CD4-positive, CD25-positive, alpha-beta regulatory T cell (primary cell): ENCODE measurements around the gene GRN. TPM values are rescaled to one million over a fixed set of nuclear protein-coding genes. Genes with fewer than 3 reads are reported as not detected.

Experiments
- ATAC-seq, 2 donors: fragments of 150-1000 bp; cut with Tn5 transposase; one replicate each; pipeline ENCODE4 v1.10.0; 2021; ENCODE audit warnings: low read depth in 2 of 2, moderate number of reproducible peaks in 2 of 2, moderate library complexity in 1 of 2
- DNase-seq, 3 donors: peaks; one replicate each; pipeline versions ENCODE4 v3.0.0 to v3.0.0-alpha.2; 2012 to 2022; ENCODE audit warnings: mixed read lengths in 1 of 3
- H3K27ac ChIP-seq: one replicate; pipeline ENCODE4 v1.7.0; 2013; ENCODE audit warnings: mild to moderate bottlenecking, low read length; ENCODE audit not compliant: insufficient read depth, poor library complexity, severe bottlenecking
- H3K27me3 ChIP-seq: one replicate; pipeline ENCODE4 v1.7.0; 2013; ENCODE audit warnings: low read length; ENCODE audit not compliant: control insufficient read depth, insufficient read depth
- H3K36me3 ChIP-seq: one replicate; pipeline ENCODE4 v1.7.0; 2013; ENCODE audit warnings: mild to moderate bottlenecking, low read length, moderate library complexity; ENCODE audit not compliant: control insufficient read depth, insufficient read depth
- H3K4me1 ChIP-seq: 2 replicates; pipeline ENCODE4 v1.7.0; 2013; ENCODE audit warnings: mild to moderate bottlenecking, low read length; ENCODE audit not compliant: insufficient read depth, control insufficient read depth, poor library complexity, severe bottlenecking
- H3K4me3 ChIP-seq: one replicate; pipeline ENCODE4 v1.7.0; 2013; ENCODE audit warnings: low read depth, mild to moderate bottlenecking, low read length, moderate library complexity
- H3K9me3 ChIP-seq, 2 experiments: 1 replicate in 1 of 2; 2 replicates in 1 of 2; pipeline ENCODE4 v1.7.0; 2013; ENCODE audit warnings: low read length in 2 of 2, mild to moderate bottlenecking in 1 of 2, moderate library complexity in 1 of 2; ENCODE audit not compliant: control insufficient read depth in 2 of 2
- H3K27ac Mint-ChIP-seq, 3 donors: one replicate each; pipeline ENCODE4 v1.8.0; 2020 to 2022; ENCODE audit warnings: mild to moderate bottlenecking in 3 of 3, mixed read lengths in 3 of 3, moderate library complexity in 2 of 3
- H3K27me3 Mint-ChIP-seq: one replicate; pipeline ENCODE4 v1.8.0; 2022; ENCODE audit warnings: mild to moderate bottlenecking, mixed read lengths
- H3K36me3 Mint-ChIP-seq: one replicate; pipeline ENCODE4 v1.8.0; 2020; ENCODE audit warnings: mixed read lengths
- H3K4me1 Mint-ChIP-seq, 4 donors: one replicate each; pipeline ENCODE4 v1.8.0; 2020 to 2022; ENCODE audit warnings: mixed read lengths in 4 of 4, mild to moderate bottlenecking in 1 of 4
- H3K4me3 Mint-ChIP-seq, 4 donors: one replicate each; pipeline ENCODE4 v1.8.0; 2020 to 2022; ENCODE audit warnings: mild to moderate bottlenecking in 4 of 4, mixed read lengths in 4 of 4, moderate library complexity in 3 of 4
- H3K9me3 Mint-ChIP-seq, 7 donors: one replicate each; pipeline ENCODE4 v1.8.0; 2020 to 2022; ENCODE audit warnings: mixed read lengths in 7 of 7, mild to moderate bottlenecking in 3 of 7, moderate library complexity in 2 of 7
- polyA plus RNA-seq, 4 donors: library from polyadenylated mRNA; unstranded; fragments of 300-500 nt; fragmentation: Illumina TruSeq; gene quantifications; one replicate each; pipeline ENCODE4 v1.2.3, GENCODE V29; 2021
- total RNA-seq: library from RNA; stranded (reverse); gene quantifications from one replicate; pipeline ENCODE4 v1.2.3, GENCODE V29; 2022

Gene GRN
- total and polyA plus RNA-seq, 5 donors from 2014 or later, result 24.3 to 39.4 (median 32.0) TPM

DNA sequence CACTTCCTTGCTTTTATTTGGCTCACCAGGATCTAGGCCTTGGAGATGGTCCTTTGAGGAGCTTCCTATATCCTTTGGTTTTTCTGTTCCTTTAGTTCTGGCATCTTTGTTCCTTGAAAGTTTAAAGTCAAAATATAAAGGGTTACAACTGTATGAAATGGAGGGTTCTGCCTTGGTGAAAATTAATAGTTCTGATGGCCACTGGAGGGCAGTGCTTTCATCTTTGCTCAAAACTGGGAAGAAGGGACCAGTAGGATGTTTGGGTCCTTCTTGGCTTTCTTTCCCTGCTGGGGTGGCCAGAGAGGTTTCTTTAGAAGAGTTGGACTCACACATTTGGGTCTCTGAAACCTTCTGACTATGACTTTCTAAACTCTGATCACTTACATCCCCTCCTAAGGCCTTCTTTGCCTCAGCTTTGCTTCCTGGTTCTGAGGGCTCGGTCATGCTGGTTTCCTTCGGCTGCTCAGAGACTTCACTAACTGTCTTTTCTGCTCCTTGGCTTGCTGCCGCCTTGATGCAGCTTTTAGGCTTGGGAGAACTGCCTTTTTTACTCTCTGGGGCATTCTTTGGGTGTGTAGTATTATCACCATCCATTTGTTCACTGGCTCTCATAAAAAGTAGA is 55.2 kb downstream of the GRN start:
- DNase-seq (no peak), ATAC-seq (no peak)
- Histone ChIP-seq H3K27me3 (no peaks in the 10 kb centered on the region), H3K27ac (no peak overlapping the region), H3K4me3 (no peak overlapping the region), H3K36me3 (peaks cover 61% of the 10 kb centered on the region), H3K4me1 (no peaks in the 10 kb centered on the region), H3K9me3 (no peaks in the 10 kb centered on the region)
- peaks cover 1 to 5% (median 4%) of the 10 kb centered on the region in 4 donors for H3K4me1 Mint-ChIP-seq
- peaks cover 0 to 2% (median 0%) of the 10 kb centered on the region in 7 donors for H3K9me3 Mint-ChIP-seq
- peaks cover 48% of the 10 kb centered on the region for H3K36me3 Mint-ChIP-seq
- no peak overlapping the region for H3K4me3 Mint-ChIP-seq
- H3K27ac Mint-ChIP-seq, result no peak overlapping the region
- no peaks in the 10 kb centered on the region for H3K27me3 Mint-ChIP-seq

Other genes starting within 250 kb of the GRN start
- 69.1 TPM for gene HDAC5, start 221.7 kb upstream of the GRN start, total RNA-seq
- gene HDAC5, start 221.7 kb upstream of the GRN start, polyA plus RNA-seq, result 10 to 100 TPM; 10.6 to 16.4 (median 13.0) TPM
- 9.2 TPM for gene HROB, start 203.4 kb upstream of the GRN start, total RNA-seq
- under 1 TPM; 0.16 to 0.67 (median 0.38) TPM for gene HROB, start 203.4 kb upstream of the GRN start, polyA plus RNA-seq
- not detected for gene ASB16, start 174.6 kb upstream of the GRN start, total RNA-seq
- gene ASB16, start 174.6 kb upstream of the GRN start, polyA plus RNA-seq, result under 1 TPM in 2 of 4 donors, not detected in 2; 0.09 to 0.16 TPM
- gene TMUB2, start 158.3 kb upstream of the GRN start, total RNA-seq, result 67.7 TPM
- 10 to 100 TPM; 31.7 to 43.7 (median 34.5) TPM for gene TMUB2, start 158.3 kb upstream of the GRN start, polyA plus RNA-seq
- 103 TPM for gene ATXN7L3, start 145.4 kb upstream of the GRN start, total RNA-seq
- 10 to 100 TPM; 10.3 to 16.1 (median 12.6) TPM for gene ATXN7L3, start 145.4 kb upstream of the GRN start, polyA plus RNA-seq
- gene UBTF, start 125.6 kb upstream of the GRN start, total RNA-seq, result 104 TPM
- gene UBTF, start 125.6 kb upstream of the GRN start, polyA plus RNA-seq, result 10 to 100 TPM; 22.3 to 28.5 (median 26.5) TPM
- gene SLC4A1, start 77.2 kb upstream of the GRN start, total RNA-seq, result not detected
- not detected for gene SLC4A1, start 77.2 kb upstream of the GRN start, polyA plus RNA-seq
- 0.27 TPM for gene RUNDC3A, start 36.7 kb upstream of the GRN start, total RNA-seq
- gene RUNDC3A, start 36.7 kb upstream of the GRN start, polyA plus RNA-seq, result under 1 TPM in 1 of 4 donors, not detected in 3; 0.96 TPM
- 64.7 TPM for gene SLC25A39, start 20.5 kb upstream of the GRN start, total RNA-seq
- 100 to 1,000 TPM in 1 of 4 donors, 10 to 100 TPM in 3; 93.8 to 112 (median 98.4) TPM for gene SLC25A39, start 20.5 kb upstream of the GRN start, polyA plus RNA-seq
- 0.25 TPM for gene FAM171A2, start 18.6 kb downstream of the GRN start, total RNA-seq
- under 1 TPM in 2 of 4 donors, not detected in 2; 0.07 to 0.09 TPM for gene FAM171A2, start 18.6 kb downstream of the GRN start, polyA plus RNA-seq
- gene ITGA2B, start 44.3 kb downstream of the GRN start, total RNA-seq, result 19.5 TPM
- gene ITGA2B, start 44.3 kb downstream of the GRN start, polyA plus RNA-seq, result not detected
- gene GPATCH8, start 158.1 kb downstream of the GRN start, total RNA-seq, result 87.7 TPM
- 10 to 100 TPM; 24.0 to 34.3 (median 25.3) TPM for gene GPATCH8, start 158.1 kb downstream of the GRN start, polyA plus RNA-seq
- gene FZD2, start 212.2 kb downstream of the GRN start, total RNA-seq, result not detected
- gene FZD2, start 212.2 kb downstream of the GRN start, polyA plus RNA-seq, result not detected